ENCODE results near the gene LPIN1. TPM values are rescaled to one million over a fixed set of nuclear protein-coding genes. Genes with fewer than 3 reads are reported as not detected.
A peak's percentile ranks its signal among the peaks of the same experiment; 100 is the strongest.

The LPIN1 gene
- total RNA-seq, 1 donor from 2014 or later = 23.4 TPM

DNA sequence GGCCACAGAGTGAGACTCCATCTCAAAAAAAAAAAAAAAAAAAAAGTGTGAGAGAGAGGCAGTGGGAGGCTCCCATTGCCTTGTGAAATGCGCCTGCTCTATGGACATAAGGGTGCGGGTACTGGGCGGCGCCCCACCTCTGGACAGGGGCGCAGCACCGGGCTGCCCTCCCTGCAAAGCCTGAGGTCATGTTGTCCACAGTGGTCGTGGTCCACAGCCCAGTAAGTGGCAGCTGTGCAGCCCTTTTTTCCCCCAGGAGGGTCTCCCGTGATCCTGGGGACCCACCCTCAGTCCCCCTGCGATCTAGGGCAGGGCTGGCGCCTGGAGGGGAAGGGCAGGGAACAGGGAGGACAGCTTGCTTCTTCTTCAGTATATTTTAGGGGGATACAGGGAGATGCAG lies 37.8 kb downstream of the LPIN1 start:
- Mint-ChIP-seq H3K27me3 (ENCODE audit: low read depth, unreplicated experiment) (no peaks in the 10 kb centered on the region), H3K36me3 (ENCODE audit: low read depth, unreplicated experiment) (peaks cover 3% of the 10 kb centered on the region), H3K9me3 (ENCODE audit: unreplicated experiment) (no peaks in the 10 kb centered on the region), H3K4me3 (ENCODE audit: unreplicated experiment) (no peak overlapping the region), H3K27ac (ENCODE audit: unreplicated experiment) (no peak overlapping the region), H3K4me1 (ENCODE audit: low read depth, unreplicated experiment) (no peaks in the 10 kb centered on the region)
- Histone ChIP-seq H3K36me3 (ENCODE audit: insufficient read depth, low read length) (peaks cover 52% of the 10 kb centered on the region), H3K27ac (ENCODE audit: low read depth, low read length) (no peak overlapping the region), H4K20me1 (ENCODE audit: insufficient read depth, low read length) (peaks cover 19% of the 10 kb centered on the region), H3K4me1 (ENCODE audit: insufficient read depth, low read length) (peaks cover 7% of the 10 kb centered on the region), H3K4me2 (ENCODE audit: low read length) (peak overlapping the region; percentile 89), H3K27me3 (ENCODE audit: insufficient read depth, low read length) (no peaks in the 10 kb centered on the region), H3K9ac (ENCODE audit: low read length) (peak overlapping the region; percentile 65), H2AFZ (ENCODE audit: low read depth, low read length) (peak overlapping the region; percentile 97), H3K4me3 (ENCODE audit: insufficient read depth, low read depth, low read length) (no peak overlapping the region), H3K9me3 (ENCODE audit: insufficient read depth, low read depth, low read length) (no peaks in the 10 kb centered on the region), H3K79me2 (ENCODE audit: insufficient read depth, low read length) (no peaks in the 10 kb centered on the region)
- FAIRE-seq = no peak
- no peak for DNase-seq (ENCODE audit: low read depth)
- TF ChIP-seq, protein P1, sequence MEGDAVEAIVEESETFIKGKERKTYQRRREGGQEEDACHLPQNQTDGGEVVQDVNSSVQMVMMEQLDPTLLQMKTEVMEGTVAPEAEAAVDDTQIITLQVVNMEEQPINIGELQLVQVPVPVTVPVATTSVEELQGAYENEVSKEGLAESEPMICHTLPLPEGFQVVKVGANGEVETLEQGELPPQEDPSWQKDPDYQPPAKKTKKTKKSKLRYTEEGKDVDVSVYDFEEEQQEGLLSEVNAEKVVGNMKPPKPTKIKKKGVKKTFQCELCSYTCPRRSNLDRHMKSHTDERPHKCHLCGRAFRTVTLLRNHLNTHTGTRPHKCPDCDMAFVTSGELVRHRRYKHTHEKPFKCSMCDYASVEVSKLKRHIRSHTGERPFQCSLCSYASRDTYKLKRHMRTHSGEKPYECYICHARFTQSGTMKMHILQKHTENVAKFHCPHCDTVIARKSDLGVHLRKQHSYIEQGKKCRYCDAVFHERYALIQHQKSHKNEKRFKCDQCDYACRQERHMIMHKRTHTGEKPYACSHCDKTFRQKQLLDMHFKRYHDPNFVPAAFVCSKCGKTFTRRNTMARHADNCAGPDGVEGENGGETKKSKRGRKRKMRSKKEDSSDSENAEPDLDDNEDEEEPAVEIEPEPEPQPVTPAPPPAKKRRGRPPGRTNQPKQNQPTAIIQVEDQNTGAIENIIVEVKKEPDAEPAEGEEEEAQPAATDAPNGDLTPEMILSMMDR (IDR thresholded peaks at IDR 0.05; ENCODE audit: insufficient read depth, low read depth, low read length) = no peak
- no peak for TF ChIP-seq EZH2 (IDR thresholded peaks at IDR 0.05; ENCODE audit: insufficient read depth, low read length)

DNA sequence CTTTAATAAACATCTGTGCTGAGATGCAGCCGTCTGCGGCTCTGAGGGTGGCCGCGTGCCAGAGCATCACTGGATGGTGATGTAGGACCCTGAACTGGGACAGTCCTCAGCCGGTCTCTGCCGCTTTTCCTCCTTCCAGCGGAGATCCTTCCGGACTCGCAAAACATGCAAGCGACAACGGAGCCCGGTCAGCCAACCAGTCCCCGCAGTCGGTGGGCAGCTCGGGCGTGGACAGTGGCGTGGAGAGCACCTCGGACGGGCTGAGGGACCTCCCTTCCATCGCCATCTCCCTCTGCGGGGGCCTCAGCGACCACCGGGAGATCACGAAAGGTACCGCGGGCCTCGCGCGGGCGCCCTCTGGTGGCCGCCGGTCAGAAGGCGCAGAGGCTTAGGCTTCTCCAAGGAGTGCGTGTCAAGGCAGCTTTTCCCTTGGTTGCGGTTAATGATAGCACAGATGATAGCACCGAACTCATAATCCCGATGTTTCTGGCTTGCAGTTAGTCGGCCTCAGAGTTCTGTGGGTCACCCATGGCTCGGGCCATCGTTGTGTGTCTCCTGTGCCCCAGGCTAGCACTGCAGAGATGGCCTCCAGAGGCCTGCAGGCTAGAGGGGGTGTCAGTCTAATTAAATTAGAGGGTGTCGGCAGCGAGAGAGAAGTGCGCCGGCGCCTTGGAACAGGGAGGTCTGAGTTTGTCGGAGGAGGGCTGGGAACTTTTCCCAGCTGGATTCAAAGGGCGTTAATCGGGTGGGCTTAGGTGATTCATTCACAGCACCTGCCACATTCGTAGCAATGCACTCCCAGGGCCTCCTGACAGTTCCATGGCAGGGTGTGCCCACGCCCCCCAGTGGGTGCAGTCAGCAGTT lies 38.5 kb downstream of the LPIN1 start:
- TF ChIP-seq, protein P1 (IDR thresholded peaks at IDR 0.05; ENCODE audit: insufficient read depth, low read depth, low read length) = peak; percentile 79
- TF ChIP-seq EZH2 (IDR thresholded peaks at IDR 0.05; ENCODE audit: insufficient read depth, low read length) = no peak
- no peaks in the 10 kb centered on the region for H3K9me3 ChIP-seq (ENCODE audit: insufficient read depth, low read depth, low read length)
- H3K4me1 ChIP-seq (ENCODE audit: insufficient read depth, low read length) = peaks cover 7% of the 10 kb centered on the region
- DNase-seq (ENCODE audit: low read depth) (peak; percentile 46), FAIRE-seq (no peak)
- no peak overlapping the region for H3K27ac Mint-ChIP-seq (ENCODE audit: unreplicated experiment)
- H3K9ac ChIP-seq (ENCODE audit: low read length) = peak overlapping the region; percentile 65
- peaks cover 3% of the 10 kb centered on the region for H3K36me3 Mint-ChIP-seq (ENCODE audit: low read depth, unreplicated experiment)
- peaks cover 21% of the 10 kb centered on the region for H4K20me1 ChIP-seq (ENCODE audit: insufficient read depth, low read length)
- H3K27me3 ChIP-seq (ENCODE audit: insufficient read depth, low read length) = no peaks in the 10 kb centered on the region
- H3K4me3 Mint-ChIP-seq (ENCODE audit: unreplicated experiment) = peak overlapping the region; percentile 75
- peaks cover 56% of the 10 kb centered on the region for H3K36me3 ChIP-seq (ENCODE audit: insufficient read depth, low read length)
- no peaks in the 10 kb centered on the region for H3K79me2 ChIP-seq (ENCODE audit: insufficient read depth, low read length)
- no peaks in the 10 kb centered on the region for H3K27me3 Mint-ChIP-seq (ENCODE audit: low read depth, unreplicated experiment)
- H3K4me2 ChIP-seq (ENCODE audit: low read length) = peak overlapping the region; percentile 89
- peak overlapping the region; percentile 97 for H2AFZ ChIP-seq (ENCODE audit: low read depth, low read length)
- H3K4me3 ChIP-seq (ENCODE audit: insufficient read depth, low read depth, low read length) = peak overlapping the region; percentile 55
- H3K9me3 Mint-ChIP-seq (ENCODE audit: unreplicated experiment) = no peaks in the 10 kb centered on the region
- no peaks in the 10 kb centered on the region for H3K4me1 Mint-ChIP-seq (ENCODE audit: low read depth, unreplicated experiment)
- H3K27ac ChIP-seq (ENCODE audit: low read depth, low read length) = no peak overlapping the region

DNA sequence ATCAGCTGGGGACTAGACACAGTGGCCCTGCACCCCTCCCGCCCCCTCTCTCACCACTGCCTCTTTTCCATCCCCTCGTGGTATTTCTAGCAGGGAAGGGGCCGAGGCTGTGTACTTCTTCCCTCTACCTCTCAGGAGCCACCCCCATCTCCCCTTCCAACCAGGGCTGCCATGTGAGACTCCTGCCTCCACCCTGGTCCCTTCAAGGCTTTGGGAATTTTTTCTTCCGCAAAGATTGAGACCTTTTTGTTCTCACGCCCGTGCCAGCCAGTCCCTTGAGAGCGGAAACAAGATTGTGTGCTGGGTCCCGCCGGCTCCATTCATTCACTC lies 39.1 kb downstream of the LPIN1 start:
- Histone ChIP-seq H3K4me2 (ENCODE audit: low read length) (no peak overlapping the region), H3K4me1 (ENCODE audit: insufficient read depth, low read length) (peaks cover 7% of the 10 kb centered on the region), H2AFZ (ENCODE audit: low read depth, low read length) (no peak overlapping the region), H3K27ac (ENCODE audit: low read depth, low read length) (no peak overlapping the region), H3K27me3 (ENCODE audit: insufficient read depth, low read length) (no peaks in the 10 kb centered on the region), H3K9ac (ENCODE audit: low read length) (no peak overlapping the region), H3K9me3 (ENCODE audit: insufficient read depth, low read depth, low read length) (no peaks in the 10 kb centered on the region), H4K20me1 (ENCODE audit: insufficient read depth, low read length) (peaks cover 21% of the 10 kb centered on the region), H3K4me3 (ENCODE audit: insufficient read depth, low read depth, low read length) (no peak overlapping the region), H3K36me3 (ENCODE audit: insufficient read depth, low read length) (peaks cover 62% of the 10 kb centered on the region), H3K79me2 (ENCODE audit: insufficient read depth, low read length) (no peaks in the 10 kb centered on the region)
- no peak overlapping the region for H3K27ac Mint-ChIP-seq (ENCODE audit: unreplicated experiment)
- no peaks in the 10 kb centered on the region for H3K27me3 Mint-ChIP-seq (ENCODE audit: low read depth, unreplicated experiment)
- no peak overlapping the region for H3K4me3 Mint-ChIP-seq (ENCODE audit: unreplicated experiment)
- H3K9me3 Mint-ChIP-seq (ENCODE audit: unreplicated experiment) = no peaks in the 10 kb centered on the region
- no peak for DNase-seq (ENCODE audit: low read depth)
- peaks cover 4% of the 10 kb centered on the region for H3K36me3 Mint-ChIP-seq (ENCODE audit: low read depth, unreplicated experiment)
- no peaks in the 10 kb centered on the region for H3K4me1 Mint-ChIP-seq (ENCODE audit: low read depth, unreplicated experiment)
- TF ChIP-seq EZH2 (IDR thresholded peaks at IDR 0.05; ENCODE audit: insufficient read depth, low read length) = no peak
- TF ChIP-seq, protein P1 (IDR thresholded peaks at IDR 0.05; ENCODE audit: insufficient read depth, low read depth, low read length) = no peak
- FAIRE-seq = no peak
